ENCODE measurements around the gene TMCC3. TPM values are rescaled to one million over a fixed set of nuclear protein-coding genes. Genes with fewer than 3 reads are reported as not detected.

The TMCC3 gene
- total and polyA plus RNA-seq, 9 of the 15 experiments (the other 6 are each of a cell fraction or from before 2014, with no cell fraction given) = not detected

DNA sequence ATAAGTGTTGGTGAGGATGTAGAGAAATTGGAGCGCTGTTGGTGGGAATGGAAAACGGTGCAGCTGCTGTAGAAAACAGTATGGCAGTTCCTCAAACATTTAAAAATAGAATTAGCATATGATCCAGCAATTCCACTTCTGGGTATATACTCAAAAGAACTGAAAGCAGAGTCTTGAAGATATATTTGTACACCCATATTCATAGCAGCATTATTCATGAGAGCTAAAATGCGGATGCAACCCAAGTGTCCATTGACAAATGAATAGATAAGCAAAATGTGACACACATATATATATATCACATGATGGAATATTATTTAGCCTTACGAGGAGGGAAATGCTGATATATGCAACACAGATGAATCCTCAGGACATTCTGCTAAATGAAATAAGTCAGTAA, 106.0 kb downstream of the TMCC3 start:
- ATAC-seq (no peak), DNase-seq (ENCODE audit: extremely low read depth in 1 of 4, low spot score in 3 of 4) (no peak), FAIRE-seq (no peak)
- Histone ChIP-seq H3K27ac (ENCODE audit: extremely low read depth, low read depth, low read length) (no peak overlapping the region), H3K4me1 (replicated peaks in 1 of 2; ENCODE audit: control insufficient read depth in 2 of 2, insufficient read depth in 2 of 2, low read length in 2 of 2) (no peaks in the 10 kb centered on the region), H2AFZ (ENCODE audit: low read depth, low read length) (no peak overlapping the region), H3K79me2 (ENCODE audit: control insufficient read depth, insufficient read depth, low read length) (no peaks in the 10 kb centered on the region), H3K36me3 (ENCODE audit: control insufficient read depth, insufficient read depth, low read length) (no peaks in the 10 kb centered on the region), H3K9me1 (ENCODE audit: control insufficient read depth, insufficient read depth, low read length) (no peaks in the 10 kb centered on the region), H3K9me3 (replicated peaks; ENCODE audit: control insufficient read depth, insufficient read depth, low read depth, low read length) (no peaks in the 10 kb centered on the region), H4K20me1 (replicated peaks; ENCODE audit: control insufficient read depth, insufficient read depth, low read length) (no peaks in the 10 kb centered on the region), H3K4me3 (no peak overlapping the region), H3K4me2 (ENCODE audit: insufficient read depth, low read length) (no peak overlapping the region), H3K9ac (ENCODE audit: insufficient read depth in 1 of 2, low read depth in 2 of 2, low read length in 2 of 2) (no peak overlapping the region), H3K27me3 (ENCODE audit: control insufficient read depth in 2 of 2, insufficient read depth in 2 of 2, low read length in 2 of 2) (peaks cover 0 to 13% of the 10 kb centered on the region in 2 experiments; a peak in 3 of 5 replicates)
- POLR2A ChIA-PET = no interaction called here
- whole genome bisulfite sequencing (ENCODE audit: insufficient coverage, low coverage, missing lambda C conversion rate) = 4% methylated on average over 4 of the region's 4 CpGs
- no TSS peak for BruUV-seq (replicated peaks)
- CTCF ChIA-PET (ENCODE audit: low intra/inter-chr PET ratio) = no interaction called here
- in situ Hi-C loops (cut with MboI) = loop anchor here (25.0 kb wide), 1 partner anchor 1007 kb away; no protein-coding TSS in a partner anchor
- intact Hi-C loops (cut with micrococcal nuclease) = loop anchor here (10.0 kb wide), 1 partner anchor 1030 kb away; no protein-coding TSS in a partner anchor
- TF ChIP-seq BRD4 (IDR thresholded peaks at IDR 0.05) (no peak), MED1 (CRISPR knock-in tag; IDR thresholded peaks at IDR 0.05; ENCODE audit: borderline replicate concordance) (no peak), ARID4B (CRISPR knock-in tag; IDR thresholded peaks at IDR 0.05) (no peak), ZBTB8A (IDR thresholded peaks at IDR 0.05; ENCODE audit: partially characterized antibody) (no peak), USF1 (CRISPR knock-in tag; IDR thresholded peaks at IDR 0.05) (no peak), CBFA2T3 (IDR thresholded peaks at IDR 0.05) (no peak), MBD2 (IDR thresholded peaks at IDR 0.05; ENCODE audit: borderline replicate concordance, low read depth) (no peak), UBTF (IDR thresholded peaks at IDR 0.05; ENCODE audit: borderline replicate concordance in 1 of 2, low read depth in 2 of 2, low read length in 2 of 2) (no peak), MTF1 (CRISPR knock-in tag; IDR thresholded peaks at IDR 0.05; ENCODE audit: borderline replicate concordance) (no peak), ZNF707 (CRISPR knock-in tag; conservative IDR thresholded peaks at IDR 0.05) (no peak), HEY1 (CRISPR knock-in tag; IDR thresholded peaks at IDR 0.05; ENCODE audit: borderline replicate concordance) (no peak), ZEB2 (IDR thresholded peaks at IDR 0.05) (no peak)
- TF ChIP-seq, protein P1, sequence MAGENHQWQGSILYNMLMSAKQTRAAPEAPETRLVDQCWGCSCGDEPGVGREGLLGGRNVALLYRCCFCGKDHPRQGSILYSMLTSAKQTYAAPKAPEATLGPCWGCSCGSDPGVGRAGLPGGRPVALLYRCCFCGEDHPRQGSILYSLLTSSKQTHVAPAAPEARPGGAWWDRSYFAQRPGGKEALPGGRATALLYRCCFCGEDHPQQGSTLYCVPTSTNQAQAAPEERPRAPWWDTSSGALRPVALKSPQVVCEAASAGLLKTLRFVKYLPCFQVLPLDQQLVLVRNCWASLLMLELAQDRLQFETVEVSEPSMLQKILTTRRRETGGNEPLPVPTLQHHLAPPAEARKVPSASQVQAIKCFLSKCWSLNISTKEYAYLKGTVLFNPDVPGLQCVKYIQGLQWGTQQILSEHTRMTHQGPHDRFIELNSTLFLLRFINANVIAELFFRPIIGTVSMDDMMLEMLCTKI (IDR thresholded peaks at IDR 0.05; ENCODE audit: partially characterized antibody) = no peak

All from K562 (cell line).